ENCODE data around the gene ARHGEF12. TPM values are rescaled to one million over a fixed set of nuclear protein-coding genes. Genes with fewer than 3 reads are reported as not detected.

ARHGEF12 gene
- total RNA-seq, 1 donor from 2014 or later = 83.1 TPM

DNA sequence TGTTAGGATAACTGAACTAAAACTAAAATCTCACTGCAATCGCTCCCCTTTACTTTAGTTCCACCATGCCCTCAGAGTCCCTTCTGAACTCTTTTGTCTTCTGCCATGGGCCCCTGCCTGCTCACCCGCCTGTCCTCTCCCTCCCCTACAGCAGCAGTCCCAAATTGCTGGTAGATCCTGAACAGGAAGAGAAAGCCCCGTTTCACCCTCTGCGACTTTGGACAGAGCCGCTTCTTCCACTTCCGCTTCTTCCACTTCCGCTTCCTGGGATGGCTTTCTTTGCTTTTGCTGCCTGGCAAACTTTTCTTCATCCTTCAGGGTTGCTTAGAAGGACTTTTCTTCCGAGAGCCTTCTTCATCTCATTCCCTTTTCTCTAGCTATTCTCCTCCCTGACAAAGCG, 46.8 kb upstream of the ARHGEF12 start:
- DNase-seq (ENCODE audit: low read depth) (no peak), FAIRE-seq (no peak)
- TF ChIP-seq, protein P1, sequence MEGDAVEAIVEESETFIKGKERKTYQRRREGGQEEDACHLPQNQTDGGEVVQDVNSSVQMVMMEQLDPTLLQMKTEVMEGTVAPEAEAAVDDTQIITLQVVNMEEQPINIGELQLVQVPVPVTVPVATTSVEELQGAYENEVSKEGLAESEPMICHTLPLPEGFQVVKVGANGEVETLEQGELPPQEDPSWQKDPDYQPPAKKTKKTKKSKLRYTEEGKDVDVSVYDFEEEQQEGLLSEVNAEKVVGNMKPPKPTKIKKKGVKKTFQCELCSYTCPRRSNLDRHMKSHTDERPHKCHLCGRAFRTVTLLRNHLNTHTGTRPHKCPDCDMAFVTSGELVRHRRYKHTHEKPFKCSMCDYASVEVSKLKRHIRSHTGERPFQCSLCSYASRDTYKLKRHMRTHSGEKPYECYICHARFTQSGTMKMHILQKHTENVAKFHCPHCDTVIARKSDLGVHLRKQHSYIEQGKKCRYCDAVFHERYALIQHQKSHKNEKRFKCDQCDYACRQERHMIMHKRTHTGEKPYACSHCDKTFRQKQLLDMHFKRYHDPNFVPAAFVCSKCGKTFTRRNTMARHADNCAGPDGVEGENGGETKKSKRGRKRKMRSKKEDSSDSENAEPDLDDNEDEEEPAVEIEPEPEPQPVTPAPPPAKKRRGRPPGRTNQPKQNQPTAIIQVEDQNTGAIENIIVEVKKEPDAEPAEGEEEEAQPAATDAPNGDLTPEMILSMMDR (IDR thresholded peaks at IDR 0.05; ENCODE audit: insufficient read depth, low read depth, low read length) = no peak
- TF ChIP-seq EZH2 (IDR thresholded peaks at IDR 0.05; ENCODE audit: insufficient read depth, low read length) = no peak
- Histone ChIP-seq H2AFZ (ENCODE audit: low read depth, low read length) (no peak overlapping the region), H3K4me1 (ENCODE audit: insufficient read depth, low read length) (no peaks in the 10 kb centered on the region), H3K27ac (ENCODE audit: low read depth, low read length) (no peak overlapping the region), H4K20me1 (ENCODE audit: insufficient read depth, low read length) (no peaks in the 10 kb centered on the region), H3K36me3 (ENCODE audit: insufficient read depth, low read length) (no peaks in the 10 kb centered on the region), H3K4me3 (ENCODE audit: insufficient read depth, low read depth, low read length) (no peak overlapping the region), H3K79me2 (ENCODE audit: insufficient read depth, low read length) (no peaks in the 10 kb centered on the region), H3K9ac (ENCODE audit: low read length) (no peak overlapping the region), H3K4me2 (ENCODE audit: low read length) (no peak overlapping the region), H3K9me3 (ENCODE audit: insufficient read depth, low read depth, low read length) (no peaks in the 10 kb centered on the region), H3K27me3 (ENCODE audit: insufficient read depth, low read length) (peaks cover 36% of the 10 kb centered on the region)
- Mint-ChIP-seq H3K4me3 (ENCODE audit: unreplicated experiment) (no peak overlapping the region), H3K27me3 (ENCODE audit: low read depth, unreplicated experiment) (peaks cover 51% of the 10 kb centered on the region), H3K9me3 (ENCODE audit: unreplicated experiment) (no peaks in the 10 kb centered on the region), H3K36me3 (ENCODE audit: low read depth, unreplicated experiment) (no peaks in the 10 kb centered on the region), H3K27ac (ENCODE audit: unreplicated experiment) (no peak overlapping the region), H3K4me1 (ENCODE audit: low read depth, unreplicated experiment) (no peaks in the 10 kb centered on the region)

DNA sequence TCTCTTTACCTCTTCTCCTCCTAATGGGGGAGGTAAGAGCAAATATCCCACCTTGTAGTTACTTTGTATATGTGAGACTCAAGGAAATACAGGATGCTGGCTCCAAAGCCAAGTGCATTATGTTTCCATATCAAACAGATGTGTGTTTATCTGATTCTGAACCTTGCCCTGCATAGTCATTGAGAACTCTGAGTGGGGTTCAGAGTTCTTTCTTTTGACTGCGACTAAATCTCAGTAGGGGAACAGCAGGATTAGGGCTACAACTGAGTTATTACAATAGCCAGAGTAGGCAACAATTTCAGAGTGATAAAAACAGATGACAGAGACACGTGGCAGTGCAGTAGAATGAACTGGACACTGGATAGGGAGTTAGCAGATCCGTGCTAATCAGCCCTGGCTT, 45.3 kb upstream of the ARHGEF12 start:
- no peak overlapping the region for H3K4me2 ChIP-seq (ENCODE audit: low read length)
- no peak overlapping the region for H3K27ac ChIP-seq (ENCODE audit: low read depth, low read length)
- FAIRE-seq (no peak), DNase-seq (ENCODE audit: low read depth) (no peak)
- no peak overlapping the region for H3K4me3 Mint-ChIP-seq (ENCODE audit: unreplicated experiment)
- H3K36me3 ChIP-seq (ENCODE audit: insufficient read depth, low read length) = no peaks in the 10 kb centered on the region
- H3K9me3 ChIP-seq (ENCODE audit: insufficient read depth, low read depth, low read length) = no peaks in the 10 kb centered on the region
- H3K27me3 Mint-ChIP-seq (ENCODE audit: low read depth, unreplicated experiment) = peaks cover 65% of the 10 kb centered on the region
- H2AFZ ChIP-seq (ENCODE audit: low read depth, low read length) = no peak overlapping the region
- H3K9me3 Mint-ChIP-seq (ENCODE audit: unreplicated experiment) = no peaks in the 10 kb centered on the region
- no peak overlapping the region for H3K4me3 ChIP-seq (ENCODE audit: insufficient read depth, low read depth, low read length)
- no peak overlapping the region for H3K27ac Mint-ChIP-seq (ENCODE audit: unreplicated experiment)
- H3K4me1 Mint-ChIP-seq (ENCODE audit: low read depth, unreplicated experiment) = no peaks in the 10 kb centered on the region
- peaks cover 2% of the 10 kb centered on the region for H3K4me1 ChIP-seq (ENCODE audit: insufficient read depth, low read length)
- no peak overlapping the region for H3K9ac ChIP-seq (ENCODE audit: low read length)
- no peaks in the 10 kb centered on the region for H3K36me3 Mint-ChIP-seq (ENCODE audit: low read depth, unreplicated experiment)
- no peak for TF ChIP-seq EZH2 (IDR thresholded peaks at IDR 0.05; ENCODE audit: insufficient read depth, low read length)
- TF ChIP-seq, protein P1 (IDR thresholded peaks at IDR 0.05; ENCODE audit: insufficient read depth, low read depth, low read length) = no peak
- peaks cover 38% of the 10 kb centered on the region for H3K27me3 ChIP-seq (ENCODE audit: insufficient read depth, low read length)
- no peaks in the 10 kb centered on the region for H4K20me1 ChIP-seq (ENCODE audit: insufficient read depth, low read length)
- H3K79me2 ChIP-seq (ENCODE audit: insufficient read depth, low read length) = no peaks in the 10 kb centered on the region

DNA sequence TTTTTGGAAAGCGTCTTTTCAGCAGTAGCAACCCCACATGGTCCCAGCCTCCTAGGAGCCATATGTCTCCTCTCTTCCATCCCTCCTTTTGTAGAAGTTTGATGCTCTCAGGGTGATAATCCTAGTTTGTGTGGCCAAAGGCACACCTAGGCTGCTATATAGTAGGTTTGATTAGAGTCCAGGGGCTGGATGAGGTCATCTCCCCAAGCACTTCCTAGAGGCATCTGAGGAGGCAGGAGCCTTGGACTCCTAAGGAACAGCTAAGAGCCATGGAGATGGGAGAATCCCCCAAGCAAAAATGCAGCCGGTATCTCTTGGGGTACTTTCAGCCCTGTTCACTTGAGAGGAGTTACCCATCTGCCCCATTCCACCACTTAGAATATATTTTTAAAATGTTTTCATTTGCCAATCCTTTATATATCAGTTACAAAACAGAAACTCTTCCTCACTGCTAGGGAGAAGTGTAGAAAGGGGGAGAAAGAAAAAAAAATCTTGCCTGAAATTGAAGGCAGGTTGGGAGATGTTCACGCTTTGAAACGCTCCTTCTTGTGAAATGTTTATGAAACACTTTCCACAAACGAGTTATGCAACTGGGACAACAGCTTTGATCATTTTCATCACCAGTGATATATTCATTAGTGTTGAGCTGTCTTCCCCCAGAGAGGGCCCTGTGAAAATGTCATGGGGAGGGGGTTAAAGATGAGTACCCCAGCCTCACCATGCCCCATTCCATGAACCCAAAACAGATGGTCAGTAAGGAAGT, 43.0 kb upstream of the ARHGEF12 start:
- peaks cover 67% of the 10 kb centered on the region for H3K27me3 Mint-ChIP-seq (ENCODE audit: low read depth, unreplicated experiment)

More for the DNA sequence above, 43.0 kb upstream of the ARHGEF12 start:
- Histone ChIP-seq H3K27ac (ENCODE audit: low read depth, low read length) (no peak overlapping the region), H3K4me2 (ENCODE audit: low read length) (no peak overlapping the region), H3K4me3 (ENCODE audit: insufficient read depth, low read depth, low read length) (no peak overlapping the region), H3K4me1 (ENCODE audit: insufficient read depth, low read length) (peaks cover 2% of the 10 kb centered on the region), H3K27me3 (ENCODE audit: insufficient read depth, low read length) (peaks cover 44% of the 10 kb centered on the region), H4K20me1 (ENCODE audit: insufficient read depth, low read length) (no peaks in the 10 kb centered on the region), H2AFZ (ENCODE audit: low read depth, low read length) (no peak overlapping the region), H3K79me2 (ENCODE audit: insufficient read depth, low read length) (no peaks in the 10 kb centered on the region), H3K9me3 (ENCODE audit: insufficient read depth, low read depth, low read length) (no peaks in the 10 kb centered on the region), H3K36me3 (ENCODE audit: insufficient read depth, low read length) (no peaks in the 10 kb centered on the region), H3K9ac (ENCODE audit: low read length) (no peak overlapping the region)
- H3K4me3 Mint-ChIP-seq (ENCODE audit: unreplicated experiment) = no peak overlapping the region
- TF ChIP-seq EZH2 (IDR thresholded peaks at IDR 0.05; ENCODE audit: insufficient read depth, low read length) = no peak
- TF ChIP-seq, protein P1 (IDR thresholded peaks at IDR 0.05; ENCODE audit: insufficient read depth, low read depth, low read length) = no peak
- no peaks in the 10 kb centered on the region for H3K36me3 Mint-ChIP-seq (ENCODE audit: low read depth, unreplicated experiment)
- no peak overlapping the region for H3K27ac Mint-ChIP-seq (ENCODE audit: unreplicated experiment)
- no peaks in the 10 kb centered on the region for H3K9me3 Mint-ChIP-seq (ENCODE audit: unreplicated experiment)
- FAIRE-seq (no peak), DNase-seq (ENCODE audit: low read depth) (no peak)
- H3K4me1 Mint-ChIP-seq (ENCODE audit: low read depth, unreplicated experiment) = no peaks in the 10 kb centered on the region
